K562 (cell line): ENCODE data around the gene CEMIP. TPM values are rescaled to one million over a fixed set of nuclear protein-coding genes. Genes with fewer than 3 reads are reported as not detected.

Experiments used
- ATF1 ChIP-seq, 2 experiments: fragments of 450-650 bp in 1 of 2; IDR thresholded peaks; 2 replicates each; pipeline ENCODE4 v1.6.1; 2016; ENCODE audit warnings: missing compliant biosample characterization in 1 of 2, missing genetic modification characterization in 1 of 2
- CBFA2T3 ChIP-seq: fragments of 450-650 bp; IDR thresholded peaks from 2 replicates; pipeline ENCODE4 v1.6.1; 2017
- CREB1 ChIP-seq, 2 experiments: sonication (generic) in 1 of 2; formaldehyde crosslinking in 1 of 2; IDR thresholded peaks; 2 replicates each; pipeline versions ENCODE4 v1.6.1 to v1.8.0; 2012 to 2022; ENCODE audit warnings: inconsistent platforms in 1 of 2, mild to moderate bottlenecking in 1 of 2, missing genetic modification reagents in 1 of 2, moderate library complexity in 1 of 2
- EGR1 ChIP-seq: fragments of 450-650 bp; conservative IDR thresholded peaks from 2 replicates; pipeline ENCODE4 v1.6.1; 2017; ENCODE audit warnings: mild to moderate bottlenecking
- ELF4 ChIP-seq: fragments of 450-650 bp; formaldehyde crosslinking; IDR thresholded peaks from 2 replicates; pipeline ENCODE4 v1.4.0; 2022; ENCODE audit warnings: missing genetic modification characterization
- FOXM1 ChIP-seq, 2 experiments: fragments of 450-650 bp in 1 of 2; sonication (generic) in 1 of 2; formaldehyde crosslinking in 1 of 2; IDR thresholded peaks; 2 replicates each; pipeline versions ENCODE4 v1.6.1 to v1.9.0; 2017 to 2022; ENCODE audit warnings: low read depth in 2 of 2, mild to moderate bottlenecking in 2 of 2, missing genetic modification reagents in 1 of 2, moderate library complexity in 1 of 2
- HMGN3 ChIP-seq: IDR thresholded peaks from 2 replicates; pipeline ENCODE4 v1.6.1; 2011; ENCODE audit warnings: borderline replicate concordance, low read depth, mild to moderate bottlenecking, mixed read lengths, low read length; ENCODE audit not compliant: insufficient read length; ENCODE audit errors: extremely low read depth
- RBFOX2 ChIP-seq: fragments of 200-400 bp; formaldehyde crosslinking; IDR thresholded peaks from 2 replicates; pipeline ENCODE4 v1.6.1; 2017; ENCODE audit warnings: low read depth, mild to moderate bottlenecking, low read length, moderate library complexity
- RCOR1 ChIP-seq, 2 experiments: IDR thresholded peaks; 2 replicates each; pipeline ENCODE4 v1.6.1; 2012; ENCODE audit warnings: low read depth in 2 of 2, low read length in 2 of 2, borderline replicate concordance in 1 of 2, improper control_type of control experiment in 1 of 2
- RUNX1 ChIP-seq: sonication (generic); IDR thresholded peaks from 2 replicates; pipeline ENCODE4 v1.6.1; 2016; ENCODE audit warnings: antibody characterized with exemption, low read depth
- TEAD1 ChIP-seq, 2 experiments: fragments of 450-650 bp in 1 of 2; sonication (generic) in 1 of 2; formaldehyde crosslinking; IDR thresholded peaks; 2 replicates each; pipeline versions ENCODE4 v1.4.0 to v1.8.0; 2020 to 2022; ENCODE audit warnings: mild to moderate bottlenecking in 2 of 2, missing genetic modification reagents in 1 of 2
- ZNF263 ChIP-seq: sonication (generic); formaldehyde crosslinking; IDR thresholded peaks from 2 replicates; pipeline ENCODE4 v1.8.0; 2022; ENCODE audit warnings: mild to moderate bottlenecking, missing genetic modification reagents, borderline replicate concordance
- ZNF444 ChIP-seq: fragments of 250-450 bp; sonication (Bioruptor Pico); IDR thresholded peaks from 2 replicates; pipeline ENCODE4 v1.4.0; 2020; ENCODE audit warnings: mild to moderate bottlenecking, moderate library complexity
- polyA plus RNA-seq, 8 experiments: library from polyadenylated mRNA; depleted of rRNA in 4 of 8; stranded (reverse) in 5 of 8; unstranded in 3 of 8; fragments of >200 nt; fragmentation: Nextera tagmentation in 2 of 8; fragmentation: Illumina TruSeq in 1 of 8; extraction: Ambion mirVana in 2 of 8; extraction: Trizol in 1 of 8; gene quantifications; 2 replicates each; pipeline versions ENCODE4 v1.2.1 to v1.2.3, GENCODE V29; 2011 to 2014; ENCODE audit warnings: inconsistent platforms in 1 of 8, missing spikeins in 1 of 8
- total RNA-seq, 7 experiments: library from RNA; depleted of rRNA in 6 of 7; stranded (reverse); fragments of >200 nt in 6 of 7; fragmentation: Illumina TruSeq in 2 of 7; extraction: Trizol in 2 of 7; gene quantifications; 2 replicates each; pipeline versions ENCODE4 v1.2.1 to v1.2.3, GENCODE V29; 2011 to 2021; ENCODE audit warnings: low replicate concordance in 1 of 7
- TF ChIP-seq, protein P1 (sequence below), 2 experiments: fragments of 150-350 bp in 1 of 2; IDR thresholded peaks; 2 replicates each; pipeline ENCODE4 v1.6.1; 2012 to 2016; ENCODE audit warnings: low read depth in 2 of 2, low read length in 2 of 2, mild to moderate bottlenecking in 1 of 2, moderate library complexity in 1 of 2
- TF ChIP-seq, protein P2 (sequence below): sonication (generic); IDR thresholded peaks from 2 replicates; pipeline ENCODE4 v1.6.1; 2016
- TF ChIP-seq, protein P3 (sequence below): IDR thresholded peaks from 2 replicates; pipeline ENCODE4 v1.6.1; 2012; ENCODE audit warnings: low read depth, low read length, improper control_type of control experiment, borderline replicate concordance

The CEMIP gene
- total and polyA plus RNA-seq, 9 of the 15 experiments (the other 6 are each of a cell fraction or from before 2014, with no cell fraction given) = 0.33 TPM; not detected in 8

GRCh38 chr15:80902298-80902801, 123.2 kb downstream of the CEMIP start (continued):
- TF ChIP-seq, protein P1, sequence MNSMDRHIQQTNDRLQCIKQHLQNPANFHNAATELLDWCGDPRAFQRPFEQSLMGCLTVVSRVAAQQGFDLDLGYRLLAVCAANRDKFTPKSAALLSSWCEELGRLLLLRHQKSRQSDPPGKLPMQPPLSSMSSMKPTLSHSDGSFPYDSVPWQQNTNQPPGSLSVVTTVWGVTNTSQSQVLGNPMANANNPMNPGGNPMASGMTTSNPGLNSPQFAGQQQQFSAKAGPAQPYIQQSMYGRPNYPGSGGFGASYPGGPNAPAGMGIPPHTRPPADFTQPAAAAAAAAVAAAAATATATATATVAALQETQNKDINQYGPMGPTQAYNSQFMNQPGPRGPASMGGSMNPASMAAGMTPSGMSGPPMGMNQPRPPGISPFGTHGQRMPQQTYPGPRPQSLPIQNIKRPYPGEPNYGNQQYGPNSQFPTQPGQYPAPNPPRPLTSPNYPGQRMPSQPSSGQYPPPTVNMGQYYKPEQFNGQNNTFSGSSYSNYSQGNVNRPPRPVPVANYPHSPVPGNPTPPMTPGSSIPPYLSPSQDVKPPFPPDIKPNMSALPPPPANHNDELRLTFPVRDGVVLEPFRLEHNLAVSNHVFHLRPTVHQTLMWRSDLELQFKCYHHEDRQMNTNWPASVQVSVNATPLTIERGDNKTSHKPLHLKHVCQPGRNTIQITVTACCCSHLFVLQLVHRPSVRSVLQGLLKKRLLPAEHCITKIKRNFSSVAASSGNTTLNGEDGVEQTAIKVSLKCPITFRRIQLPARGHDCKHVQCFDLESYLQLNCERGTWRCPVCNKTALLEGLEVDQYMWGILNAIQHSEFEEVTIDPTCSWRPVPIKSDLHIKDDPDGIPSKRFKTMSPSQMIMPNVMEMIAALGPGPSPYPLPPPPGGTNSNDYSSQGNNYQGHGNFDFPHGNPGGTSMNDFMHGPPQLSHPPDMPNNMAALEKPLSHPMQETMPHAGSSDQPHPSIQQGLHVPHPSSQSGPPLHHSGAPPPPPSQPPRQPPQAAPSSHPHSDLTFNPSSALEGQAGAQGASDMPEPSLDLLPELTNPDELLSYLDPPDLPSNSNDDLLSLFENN (IDR thresholded peaks at IDR 0.05; ENCODE audit: low read depth in 2 of 2, low read length in 2 of 2) = peak in 1 of 2 experiments; percentile 60; a peak in 1 of 4 replicates
- TF ChIP-seq ELF4 (CRISPR knock-in tag) (0 out of 2 replicates have a peak, but pooled peaks have one; percentile 20), FOXM1 (IDR thresholded peaks at IDR 0.05; ENCODE audit: low read depth) (peak; percentile 65; the same call in 1 of the 2 replicates), FOXM1 (CRISPR knock-in tag; IDR thresholded peaks at IDR 0.05; ENCODE audit: low read depth) (no peak), CREB1 (IDR thresholded peaks at IDR 0.05) (0 out of 2 replicates have a peak, but pooled peaks have one; percentile 26), CREB1 (CRISPR knock-in tag; IDR thresholded peaks at IDR 0.05) (no peak), RUNX1 (0 out of 2 replicates have a peak, but pooled peaks have one; percentile 55), EGR1 (peak; percentile 83), ZNF444 (CRISPR knock-in tag) (0 out of 2 replicates have a peak, but pooled peaks have one; percentile 18), RCOR1 (IDR thresholded peaks at IDR 0.05; ENCODE audit: borderline replicate concordance in 1 of 2, low read depth in 2 of 2, low read length in 2 of 2) (peak; percentile 88 to 99), ZNF263 (peak; percentile 74), ATF1 (CRISPR knock-in tag; IDR thresholded peaks at IDR 0.05) (no peak), ATF1 (tag; IDR thresholded peaks at IDR 0.05) (peak; percentile 33; the same call in 1 of the 2 replicates), CBFA2T3 (peak; percentile 96), RBFOX2 (no peak), TEAD1 (CRISPR knock-in tag; IDR thresholded peaks at IDR 0.05) (peak in 1 of 2 experiments; percentile 63; a peak in 1 of 4 replicates), HMGN3 (peak; percentile 52)
- TF ChIP-seq, protein P2, sequence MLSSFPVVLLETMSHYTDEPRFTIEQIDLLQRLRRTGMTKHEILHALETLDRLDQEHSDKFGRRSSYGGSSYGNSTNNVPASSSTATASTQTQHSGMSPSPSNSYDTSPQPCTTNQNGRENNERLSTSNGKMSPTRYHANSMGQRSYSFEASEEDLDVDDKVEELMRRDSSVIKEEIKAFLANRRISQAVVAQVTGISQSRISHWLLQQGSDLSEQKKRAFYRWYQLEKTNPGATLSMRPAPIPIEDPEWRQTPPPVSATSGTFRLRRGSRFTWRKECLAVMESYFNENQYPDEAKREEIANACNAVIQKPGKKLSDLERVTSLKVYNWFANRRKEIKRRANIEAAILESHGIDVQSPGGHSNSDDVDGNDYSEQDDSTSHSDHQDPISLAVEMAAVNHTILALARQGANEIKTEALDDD = no peak
- TF ChIP-seq, protein P3, sequence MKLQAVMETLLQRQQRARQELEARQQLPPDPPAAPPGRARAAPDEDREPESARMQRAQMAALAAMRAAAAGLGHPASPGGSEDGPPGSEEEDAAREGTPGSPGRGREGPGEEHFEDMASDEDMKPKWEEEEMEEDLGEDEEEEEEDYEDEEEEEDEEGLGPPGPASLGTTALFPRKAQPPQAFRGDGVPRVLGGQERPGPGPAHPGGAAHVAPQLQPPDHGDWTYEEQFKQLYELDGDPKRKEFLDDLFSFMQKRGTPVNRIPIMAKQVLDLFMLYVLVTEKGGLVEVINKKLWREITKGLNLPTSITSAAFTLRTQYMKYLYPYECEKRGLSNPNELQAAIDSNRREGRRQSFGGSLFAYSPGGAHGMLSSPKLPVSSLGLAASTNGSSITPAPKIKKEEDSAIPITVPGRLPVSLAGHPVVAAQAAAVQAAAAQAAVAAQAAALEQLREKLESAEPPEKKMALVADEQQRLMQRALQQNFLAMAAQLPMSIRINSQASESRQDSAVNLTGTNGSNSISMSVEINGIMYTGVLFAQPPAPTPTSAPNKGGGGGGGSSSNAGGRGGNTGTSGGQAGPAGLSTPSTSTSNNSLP = 0 out of 2 replicates have a peak, but pooled peaks have one; percentile 23
